22Rv1 (cell line): ENCODE data around the gene RNF7.

Source experiments
- CTCF ChIP-seq: fragments of 450-650 bp; IDR thresholded peaks from 2 replicates; pipeline ENCODE4 v1.5.1; 2017; ENCODE audit warnings: mild to moderate bottlenecking
- ZFX ChIP-seq: fragments of 450-650 bp; IDR thresholded peaks from 2 replicates; pipeline ENCODE4 v1.6.1; 2017; ENCODE audit warnings: antibody characterized with exemption, borderline replicate concordance

GRCh38 chr3:141699897-141700296 is 38.2 kb upstream of the RNF7 start:
- TF ChIP-seq CTCF (no peak), ZFX (no peak)
